CD8-positive, alpha-beta memory T cell (primary cell): ENCODE results near the gene TMCC1. TPM values are rescaled to one million over a fixed set of nuclear protein-coding genes. Genes with fewer than 3 reads are reported as not detected.
A peak's percentile ranks its signal among the peaks of the same experiment; 100 is the strongest.
"Not testable (repeated sequence)": the region's sequence is repeated elsewhere in the genome, so short reads cannot be mapped to it uniquely, and the experiment has no call there.

Source experiments
- CTCF ChIA-PET: fragments of 350-600 bp; sonication (Branson Sonifier 250); formaldehyde crosslinking; loops from one replicate; lab custom pipeline; 2021; ENCODE audit warnings: antibody characterized with exemption; lab: Charles Lee
- POLR2A ChIA-PET: fragments of 350-600 bp; sonication (Branson Sonifier 250); formaldehyde crosslinking; loops from one replicate; lab custom pipeline; 2021; ENCODE audit warnings: antibody characterized with exemption; lab: Charles Lee
- DNase-seq, 5 donors: peaks; one replicate each; pipeline versions ENCODE4 v3.0.0 to v3.0.0-alpha.2; 2020 to 2022; ENCODE audit warnings: mixed read lengths in 1 of 5
- H3K27ac ChIP-seq: one replicate; pipeline ENCODE4 v1.7.0; 2013; ENCODE audit warnings: low read depth, mild to moderate bottlenecking, low read length, moderate library complexity
- H3K27me3 ChIP-seq: 2 replicates; pipeline ENCODE4 v1.7.0; 2013; ENCODE audit warnings: low read length, mild to moderate bottlenecking; ENCODE audit not compliant: insufficient read depth, poor library complexity, severe bottlenecking
- H3K36me3 ChIP-seq: 2 replicates; pipeline ENCODE4 v1.7.0; 2013; ENCODE audit warnings: mild to moderate bottlenecking, low read length, moderate library complexity; ENCODE audit not compliant: insufficient read depth
- H3K4me1 ChIP-seq: 2 replicates; pipeline ENCODE4 v1.7.0; 2013; ENCODE audit warnings: mild to moderate bottlenecking, low read length, moderate library complexity; ENCODE audit not compliant: insufficient read depth
- H3K4me3 ChIP-seq: 2 replicates; pipeline ENCODE4 v1.7.0; 2013; ENCODE audit warnings: mild to moderate bottlenecking, low read length
- H3K9me3 ChIP-seq: 2 replicates; pipeline ENCODE4 v1.7.0; 2013; ENCODE audit warnings: mild to moderate bottlenecking, low read length
- H3K27ac Mint-ChIP-seq, 8 donors: one replicate each; pipeline ENCODE4 v1.8.0; 2020 to 2021; ENCODE audit warnings: mixed read lengths in 8 of 8, mild to moderate bottlenecking in 6 of 8, inconsistent platforms in 3 of 8, moderate library complexity in 3 of 8
- H3K27me3 Mint-ChIP-seq, 2 donors: one replicate each; pipeline ENCODE4 v1.8.0; 2020 to 2021; ENCODE audit warnings: mixed read lengths in 2 of 2, mild to moderate bottlenecking in 1 of 2, moderate library complexity in 1 of 2
- H3K36me3 Mint-ChIP-seq, 3 donors: one replicate each; pipeline ENCODE4 v1.8.0; 2020 to 2021; ENCODE audit warnings: mixed read lengths in 3 of 3, inconsistent platforms in 1 of 3, mild to moderate bottlenecking in 1 of 3
- H3K4me1 Mint-ChIP-seq, 3 donors: one replicate each; pipeline ENCODE4 v1.8.0; 2020 to 2021; ENCODE audit warnings: mixed read lengths in 3 of 3, inconsistent platforms in 1 of 3, mild to moderate bottlenecking in 1 of 3
- H3K4me3 Mint-ChIP-seq, 7 donors: one replicate each; pipeline ENCODE4 v1.8.0; 2020 to 2021; ENCODE audit warnings: mixed read lengths in 7 of 7, mild to moderate bottlenecking in 6 of 7, moderate library complexity in 4 of 7, inconsistent platforms in 2 of 7
- H3K9me3 Mint-ChIP-seq, 5 donors: one replicate each; pipeline ENCODE4 v1.8.0; 2020 to 2022; ENCODE audit warnings: mixed read lengths in 5 of 5, mild to moderate bottlenecking in 3 of 5, moderate library complexity in 2 of 5, inconsistent platforms in 1 of 5
- polyA plus RNA-seq: library from polyadenylated mRNA; unstranded; fragments of 300-500 nt; fragmentation: Illumina TruSeq; gene quantifications from one replicate; pipeline ENCODE4 v1.2.3, GENCODE V29; 2021
- total RNA-seq, 2 experiments: library from RNA; stranded (reverse); gene quantifications; one replicate each; pipeline ENCODE4 v1.2.3, GENCODE V29; 2021

TMCC1 gene
- total and polyA plus RNA-seq, 3 experiments from 2014 or later = 5.6 to 18.6 (median 16.0) TPM

DNA sequence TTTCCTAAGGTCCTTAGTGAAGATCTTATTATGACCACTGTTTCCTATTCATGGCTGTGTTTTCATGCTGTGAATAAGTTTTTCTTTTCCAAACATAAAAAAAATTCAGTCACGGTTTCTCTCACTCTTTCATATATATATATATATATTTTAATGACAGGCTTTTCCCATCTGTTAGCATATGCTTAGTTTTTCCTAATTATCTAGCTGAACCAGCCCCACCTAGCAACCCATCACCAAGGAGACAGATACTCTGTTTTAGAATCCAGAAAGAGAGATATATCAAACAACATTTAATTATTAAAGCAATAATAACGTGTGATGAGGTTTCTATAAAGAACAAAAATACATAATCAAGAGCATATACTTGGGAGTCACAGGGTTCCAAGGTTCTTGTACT, 58.3 kb downstream of the TMCC1 start:
- no peak overlapping the region for H3K4me3 Mint-ChIP-seq
- ChIA-PET POLR2A (interaction anchor here (0.9 kb wide), 1 partner anchor 57 kb away, joined by 3 read pairs; no protein-coding TSS in a partner anchor), CTCF (no interaction called here)
- no peak overlapping the region for H3K27ac ChIP-seq
- H3K4me1 ChIP-seq = no peaks in the 10 kb centered on the region
- no peaks in the 10 kb centered on the region for H3K9me3 Mint-ChIP-seq
- H3K36me3 Mint-ChIP-seq = peaks cover 0 to 6% (median 5%) of the 10 kb centered on the region in 3 donors
- no peak overlapping the region for H3K27ac Mint-ChIP-seq
- H3K4me3 ChIP-seq = no peak overlapping the region
- no peaks in the 10 kb centered on the region for H3K9me3 ChIP-seq
- H3K4me1 Mint-ChIP-seq = peaks cover 7 to 23% (median 19%) of the 10 kb centered on the region in 3 donors
- no peak for DNase-seq
- H3K27me3 Mint-ChIP-seq = no peaks in the 10 kb centered on the region
- H3K36me3 ChIP-seq = no peaks in the 10 kb centered on the region
- no peaks in the 10 kb centered on the region for H3K27me3 ChIP-seq

DNA sequence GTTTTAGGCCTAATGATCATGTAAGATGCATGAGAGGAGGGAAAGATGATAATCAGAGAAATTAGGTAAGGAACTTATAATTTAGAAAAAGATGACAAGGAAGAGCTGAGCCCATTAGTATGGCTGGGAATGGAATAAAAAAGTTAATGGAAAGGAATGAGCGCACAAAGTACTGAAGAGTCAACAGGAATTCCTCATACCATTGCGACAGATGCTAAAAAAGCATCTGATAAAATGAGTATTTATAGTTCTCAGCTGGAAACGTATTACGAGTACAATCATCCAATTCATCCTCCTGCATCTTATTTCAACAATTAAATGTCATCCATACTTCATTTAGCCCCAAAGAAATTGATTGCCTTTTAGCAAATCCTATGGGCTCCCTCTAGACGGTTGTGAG, 58.9 kb downstream of the TMCC1 start:
- Histone ChIP-seq H3K4me1 (no peaks in the 10 kb centered on the region), H3K36me3 (no peaks in the 10 kb centered on the region), H3K27me3 (no peaks in the 10 kb centered on the region), H3K27ac (no peak overlapping the region), H3K9me3 (no peaks in the 10 kb centered on the region), H3K4me3 (no peak overlapping the region)
- H3K27ac Mint-ChIP-seq = no peak overlapping the region
- no peak for DNase-seq
- peaks cover 0 to 5% (median 5%) of the 10 kb centered on the region in 3 donors for H3K36me3 Mint-ChIP-seq
- H3K4me1 Mint-ChIP-seq = peaks cover 7 to 23% (median 19%) of the 10 kb centered on the region in 3 donors
- POLR2A ChIA-PET = no interaction called here
- CTCF ChIA-PET = no interaction called here
- H3K27me3 Mint-ChIP-seq = no peaks in the 10 kb centered on the region
- no peaks in the 10 kb centered on the region for H3K9me3 Mint-ChIP-seq
- H3K4me3 Mint-ChIP-seq = no peak overlapping the region

DNA sequence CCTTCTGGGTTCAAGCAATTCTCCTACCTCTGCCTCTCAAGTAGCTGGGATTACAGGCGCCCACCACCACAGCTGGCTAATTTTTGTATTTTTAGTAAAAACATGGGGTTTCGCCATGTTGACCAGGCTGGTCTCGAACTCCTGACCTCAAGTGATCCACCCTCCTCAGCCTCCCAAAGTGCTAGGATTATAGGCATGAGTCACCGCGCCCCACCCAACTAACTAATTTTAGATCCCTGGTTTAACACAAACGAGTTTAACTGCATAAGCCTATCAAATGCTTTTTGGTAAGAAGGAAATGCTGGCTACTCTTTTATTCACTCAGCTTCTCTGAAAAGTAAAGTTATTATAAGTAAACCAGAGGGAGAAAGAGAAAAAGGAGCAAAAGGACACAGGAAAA, 61.6 kb downstream of the TMCC1 start:
- Mint-ChIP-seq H3K4me1 (peaks cover 16 to 32% (median 27%) of the 10 kb centered on the region in 3 donors), H3K27ac (peak overlapping the region in 2 of 8 donors; percentile 3 to 18)
- H3K27me3 ChIP-seq, DNase-seq, H3K4me3 ChIP-seq, H3K27me3 Mint-ChIP-seq, H3K9me3 Mint-ChIP-seq, H3K9me3 ChIP-seq, H3K36me3 Mint-ChIP-seq, H3K27ac ChIP-seq, H3K4me3 Mint-ChIP-seq, H3K36me3 ChIP-seq, POLR2A ChIA-PET: not testable (repeated sequence)
- CTCF ChIA-PET = interaction anchor here (1.0 to 8.2 kb wide), 4 partner anchors 8 to 340 kb away, joined by 3 to 69 read pairs (median 4); partner anchors contain the start of gene TMCC1
- H3K4me1 ChIP-seq = peaks cover 14% of the 10 kb centered on the region

DNA sequence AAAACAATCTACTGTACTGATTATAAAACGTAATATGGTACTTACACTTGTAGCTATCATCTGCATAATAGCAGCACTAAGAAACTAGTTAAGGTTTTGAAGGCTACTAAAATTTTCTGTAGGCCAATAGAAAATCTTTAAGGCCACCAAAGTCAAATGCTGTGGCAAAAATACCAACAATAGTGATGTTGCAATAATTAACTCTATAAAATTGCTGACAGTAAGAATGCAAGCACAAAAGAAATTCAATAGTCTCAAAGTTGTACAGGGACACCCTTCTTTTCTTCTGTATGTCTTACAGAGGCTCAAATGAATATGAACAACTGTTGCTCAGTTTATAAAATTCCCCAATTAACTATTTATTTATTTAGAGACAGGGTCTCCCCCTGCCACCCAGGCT, 62.0 kb downstream of the TMCC1 start:
- Histone ChIP-seq H3K27me3 (no peaks in the 10 kb centered on the region), H3K9me3 (no peaks in the 10 kb centered on the region), H3K4me3 (no peak overlapping the region), H3K27ac (no peak overlapping the region), H3K4me1 (peaks cover 14% of the 10 kb centered on the region), H3K36me3 (no peaks in the 10 kb centered on the region)
- H3K9me3 Mint-ChIP-seq = no peaks in the 10 kb centered on the region
- peaks cover 0 to 1% (median 0%) of the 10 kb centered on the region in 3 donors for H3K36me3 Mint-ChIP-seq
- H3K4me1 Mint-ChIP-seq = peaks cover 15 to 31% (median 26%) of the 10 kb centered on the region in 3 donors
- CTCF ChIA-PET = interaction anchor here (1.0 to 8.2 kb wide), 4 partner anchors 9 to 340 kb away, joined by 3 to 69 read pairs (median 4); partner anchors contain the start of gene TMCC1
- no peak for DNase-seq
- no peaks in the 10 kb centered on the region for H3K27me3 Mint-ChIP-seq
- H3K27ac Mint-ChIP-seq = no peak overlapping the region
- H3K4me3 Mint-ChIP-seq = no peak overlapping the region
- POLR2A ChIA-PET = no interaction called here

DNA sequence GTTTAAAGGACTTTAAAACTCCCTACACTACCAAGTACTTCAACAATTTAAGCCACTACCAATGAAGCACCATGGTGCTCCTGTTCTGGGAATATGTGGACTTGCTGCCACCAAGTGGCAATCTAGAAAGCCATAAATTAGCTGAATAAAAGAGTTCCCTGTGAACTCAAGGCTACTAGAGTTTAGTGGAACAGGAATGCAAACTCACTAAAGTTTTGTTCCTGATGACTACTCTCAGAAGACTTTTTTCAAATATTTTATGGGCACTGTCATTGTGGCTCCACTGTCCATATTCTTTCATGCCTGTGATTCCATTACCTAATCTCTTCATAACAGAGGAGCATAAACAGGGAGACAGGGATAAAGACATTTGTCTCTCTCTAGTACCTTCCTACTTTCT, 63.9 kb downstream of the TMCC1 start:
- Mint-ChIP-seq H3K4me1 (peaks cover 19 to 33% (median 26%) of the 10 kb centered on the region in 3 donors), H3K27ac (peak overlapping the region in 5 of 8 donors; percentile 7 to 84 (median 22)), H3K4me3 (no peak overlapping the region), H3K9me3 (no peaks in the 10 kb centered on the region), H3K36me3 (peaks cover 0 to 1% (median 0%) of the 10 kb centered on the region in 3 donors), H3K27me3 (peaks cover 0 to 2% of the 10 kb centered on the region in 2 donors)
- CTCF ChIA-PET = interaction anchor here (0.6 to 8.2 kb wide), 7 partner anchors 175 to 446 kb away, joined by 3 to 69 read pairs (median 4); no protein-coding TSS in a partner anchor
- no peaks in the 10 kb centered on the region for H3K27me3 ChIP-seq
- POLR2A ChIA-PET = interaction anchor here (0.7 kb wide), 1 partner anchor 63 kb away, joined by 3 read pairs; no protein-coding TSS in a partner anchor
- H3K9me3 ChIP-seq = no peaks in the 10 kb centered on the region
- H3K36me3 ChIP-seq = no peaks in the 10 kb centered on the region
- H3K4me1 ChIP-seq = peaks cover 14% of the 10 kb centered on the region
- no peak overlapping the region for H3K27ac ChIP-seq
- peak in 3 of 5 donors; percentile 8 to 52 (median 12) for DNase-seq
- no peak overlapping the region for H3K4me3 ChIP-seq

DNA sequence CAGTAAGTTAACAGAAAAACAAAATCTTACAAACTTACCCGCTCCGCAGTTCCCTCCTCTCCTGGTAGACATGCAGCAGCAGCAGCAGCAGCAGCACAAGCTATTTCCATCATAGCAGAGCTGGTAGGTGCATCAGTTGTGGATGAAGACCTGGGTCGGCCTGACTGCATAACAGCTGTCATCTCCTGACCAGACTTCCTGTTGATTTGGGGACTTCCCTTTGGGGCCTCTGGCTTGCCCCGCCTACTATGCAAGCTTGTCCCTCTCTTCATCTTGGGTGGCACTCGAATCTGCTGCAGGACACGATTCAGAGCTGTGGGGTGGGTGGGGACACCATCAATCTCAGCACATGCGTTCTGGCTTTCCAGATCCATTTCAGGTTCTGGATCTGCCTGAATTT, 65.7 kb downstream of the TMCC1 start:
- no peaks in the 10 kb centered on the region for H3K36me3 ChIP-seq
- peaks cover 14% of the 10 kb centered on the region for H3K4me1 ChIP-seq
- DNase-seq = peak; percentile 9 to 63 (median 16)
- POLR2A ChIA-PET = interaction anchor here (0.6 kb wide), 1 partner anchor 1776 kb away, joined by 3 read pairs; no protein-coding TSS in a partner anchor
- H3K9me3 ChIP-seq = no peaks in the 10 kb centered on the region
- CTCF ChIA-PET = interaction anchor here (0.8 to 8.2 kb wide), 5 partner anchors 57 to 445 kb away, joined by 3 to 69 read pairs (median 8); no protein-coding TSS in a partner anchor
- H3K27me3 ChIP-seq = no peaks in the 10 kb centered on the region
- peaks cover 0 to 5% (median 3%) of the 10 kb centered on the region in 3 donors for H3K36me3 Mint-ChIP-seq
- H3K9me3 Mint-ChIP-seq = no peaks in the 10 kb centered on the region
- peaks cover 19 to 33% (median 26%) of the 10 kb centered on the region in 3 donors for H3K4me1 Mint-ChIP-seq
- H3K27me3 Mint-ChIP-seq = peaks cover 0 to 2% of the 10 kb centered on the region in 2 donors
- no peak overlapping the region for H3K27ac ChIP-seq
- peak overlapping the region in 4 of 7 donors; percentile 21 to 72 (median 48) for H3K4me3 Mint-ChIP-seq
- H3K27ac Mint-ChIP-seq = peak overlapping the region; percentile 13 to 92 (median 74)
- H3K4me3 ChIP-seq = no peak overlapping the region

DNA sequence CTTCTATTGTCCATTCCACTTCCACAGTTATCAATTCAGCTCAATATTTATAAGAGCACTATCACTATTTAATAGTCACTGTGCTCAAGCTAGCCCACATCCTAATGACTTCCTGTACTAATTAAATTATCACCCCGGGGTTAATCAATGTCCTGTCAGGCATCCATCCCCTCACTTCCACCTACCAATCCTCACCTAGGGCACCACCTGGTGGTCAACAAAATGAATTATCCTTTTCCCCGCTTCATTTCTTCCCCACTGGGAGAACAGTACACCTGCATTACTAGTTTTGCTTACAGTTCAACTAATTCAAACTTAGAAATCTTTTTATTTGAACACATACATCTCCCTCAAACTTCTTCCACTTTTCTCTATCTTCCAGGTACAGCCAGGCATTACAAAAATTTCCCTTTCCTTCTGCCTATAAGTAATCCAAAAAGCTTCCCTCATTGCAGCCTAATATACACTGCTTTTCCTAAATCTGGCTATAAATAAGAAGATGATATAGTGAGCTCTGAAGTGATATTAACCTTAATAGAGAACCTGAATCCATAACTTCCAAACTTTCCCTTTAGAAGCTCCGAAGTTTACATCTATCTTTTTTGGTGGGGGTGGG, 68.5 kb downstream of the TMCC1 start:
- CTCF ChIA-PET = interaction anchor here (0.6 to 8.2 kb wide), 15 partner anchors 8 to 442 kb away, joined by 3 to 69 read pairs (median 3); no protein-coding TSS in a partner anchor
- POLR2A ChIA-PET = no interaction called here
- H3K4me1 Mint-ChIP-seq = peaks cover 19 to 33% (median 26%) of the 10 kb centered on the region in 3 donors

DNA sequence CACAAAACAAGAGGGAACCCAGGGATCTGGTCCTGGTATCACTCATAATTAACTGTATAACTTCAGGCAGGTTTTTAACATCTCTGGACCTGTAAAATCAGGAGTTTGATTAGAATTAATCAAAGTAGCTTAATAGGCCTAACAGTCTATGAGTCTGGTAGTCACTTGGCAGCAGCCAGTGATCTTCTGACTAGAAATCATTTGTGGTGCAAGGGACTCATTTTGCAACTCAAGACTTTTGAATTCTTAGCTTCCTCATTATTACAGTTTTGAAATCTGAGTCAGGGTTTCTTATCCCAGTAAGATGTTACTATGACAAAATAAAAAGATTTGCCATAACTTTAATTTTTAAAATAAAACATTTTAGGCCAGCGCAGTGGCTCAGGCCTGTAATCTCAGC, 70.8 kb downstream of the TMCC1 start:
- no peak overlapping the region for H3K27ac ChIP-seq
- Mint-ChIP-seq H3K4me1 (peaks cover 13 to 19% (median 17%) of the 10 kb centered on the region in 3 donors), H3K4me3 (no peak overlapping the region), H3K27me3 (peaks cover 0 to 2% of the 10 kb centered on the region in 2 donors), H3K9me3 (no peaks in the 10 kb centered on the region), H3K27ac (no peak overlapping the region), H3K36me3 (peaks cover 0 to 22% (median 8%) of the 10 kb centered on the region in 3 donors)
- H3K36me3 ChIP-seq = no peaks in the 10 kb centered on the region
- CTCF ChIA-PET = interaction anchor here (1.5 kb wide), 1 partner anchor 330 kb away, joined by 3 read pairs; no protein-coding TSS in a partner anchor
- no peaks in the 10 kb centered on the region for H3K9me3 ChIP-seq
- no peaks in the 10 kb centered on the region for H3K27me3 ChIP-seq
- peaks cover 7% of the 10 kb centered on the region for H3K4me1 ChIP-seq
- POLR2A ChIA-PET = no interaction called here
- DNase-seq = no peak
- no peak overlapping the region for H3K4me3 ChIP-seq

More for the DNA sequence above, 68.5 kb downstream of the TMCC1 start:
- Mint-ChIP-seq H3K36me3 (peaks cover 0 to 15% (median 8%) of the 10 kb centered on the region in 3 donors), H3K27me3 (peaks cover 0 to 2% of the 10 kb centered on the region in 2 donors), H3K9me3 (no peaks in the 10 kb centered on the region), H3K4me3 (no peak overlapping the region), H3K27ac (peak overlapping the region in 4 of 8 donors; percentile 4 to 64 (median 34))
- no peaks in the 10 kb centered on the region for H3K27me3 ChIP-seq
- H3K4me1 ChIP-seq = peaks cover 14% of the 10 kb centered on the region
- no peak overlapping the region for H3K4me3 ChIP-seq
- no peak overlapping the region for H3K27ac ChIP-seq
- no peaks in the 10 kb centered on the region for H3K9me3 ChIP-seq
- DNase-seq = peak; percentile 13 to 62 (median 39)
- no peaks in the 10 kb centered on the region for H3K36me3 ChIP-seq
